SU-DHL-6 (cell line): ENCODE results near the gene JCAD.

Experiments used
- H2AFZ ChIP-seq: fragments of 200-600 bp; sonication (generic); 2 replicates; pipeline ENCODE4 v1.6.1; 2014; ENCODE audit warnings: low read depth, mild to moderate bottlenecking, moderate library complexity, mixed read lengths, antibody characterized with exemption, low read length; ENCODE audit not compliant: severe bottlenecking
- H3F3A ChIP-seq: fragments of 200-600 bp; shearing (Covaris generic); 2 replicates; pipeline ENCODE4 v1.6.0; 2016; ENCODE audit warnings: antibody characterized with exemption, mild to moderate bottlenecking; ENCODE audit not compliant: insufficient read depth
- H3K27ac ChIP-seq: fragments of 200-600 bp; sonication (generic); 2 replicates; pipeline ENCODE4 v1.5.1; 2016; ENCODE audit warnings: low read depth, mild to moderate bottlenecking, low read length, moderate library complexity, mixed read lengths
- H3K27me3 ChIP-seq: fragments of 200-600 bp; sonication (generic), shearing (Covaris generic); 2 replicates; pipeline ENCODE4 v1.6.0; 2014; ENCODE audit warnings: mild to moderate bottlenecking, low read length
- H3K36me3 ChIP-seq: fragments of 200-600 bp; sonication (generic); 2 replicates; pipeline ENCODE4 v1.6.1; 2014; ENCODE audit warnings: mild to moderate bottlenecking, low read length, mixed read lengths
- H3K4me2 ChIP-seq: fragments of 300-600, 200-600 bp; shearing (Covaris generic), sonication (generic); 2 replicates; pipeline ENCODE4 v1.6.0; 2014; ENCODE audit warnings: low read length, low read depth, mild to moderate bottlenecking; ENCODE audit not compliant: poor library complexity, severe bottlenecking
- H3K4me3 ChIP-seq: fragments of 200-600 bp; sonication (generic); 2 replicates; pipeline ENCODE4 v1.5.1; 2014; ENCODE audit warnings: antibody characterized with exemption, low read length, mild to moderate bottlenecking, mixed read lengths; ENCODE audit not compliant: insufficient read depth, poor library complexity, severe bottlenecking
- H3K79me2 ChIP-seq: fragments of 200-600 bp; sonication (generic); 2 replicates; pipeline ENCODE4 v1.6.1; 2014; ENCODE audit warnings: mild to moderate bottlenecking, low read length, moderate library complexity; ENCODE audit not compliant: insufficient read depth
- H3K9ac ChIP-seq: fragments of 200-600 bp; sonication (generic); 2 replicates; pipeline ENCODE4 v1.7.0; 2014; ENCODE audit warnings: mild to moderate bottlenecking, low read length
- H3K9me2 ChIP-seq: fragments of 200-600 bp; sonication (generic); replicated peaks from 2 replicates; pipeline ENCODE4 v1.6.1; 2014; ENCODE audit warnings: low read length; ENCODE audit not compliant: insufficient read depth
- H3K9me3 ChIP-seq: fragments of 200-600 bp; sonication (generic); 2 replicates; pipeline ENCODE4 v1.6.1; 2014; ENCODE audit warnings: low read length, mixed read lengths; ENCODE audit not compliant: insufficient read depth
- H4K20me1 ChIP-seq: fragments of 200-600 bp; sonication (generic); 2 replicates; pipeline ENCODE4 v1.6.1; 2014; ENCODE audit warnings: low read depth, mild to moderate bottlenecking, antibody characterized with exemption, low read length, moderate library complexity, mixed read lengths
- EZH2phosphoT487 ChIP-seq: fragments of 200-600 bp; sonication (generic), shearing (Covaris generic); conservative IDR thresholded peaks from 2 replicates; pipeline ENCODE4 v1.6.1; 2018; ENCODE audit warnings: mild to moderate bottlenecking, antibody characterized with exemption, low read length, moderate library complexity, mixed read lengths
- TF ChIP-seq, protein P1 (sequence below): fragments of 200-600 bp; sonication (generic); IDR thresholded peaks from one replicate; pipeline ENCODE4 v1.5.1; 2017; ENCODE audit warnings: antibody characterized with exemption, mild to moderate bottlenecking, low read length, moderate library complexity; ENCODE audit not compliant: insufficient read depth, poor library complexity, severe bottlenecking

JCAD gene

DNA sequence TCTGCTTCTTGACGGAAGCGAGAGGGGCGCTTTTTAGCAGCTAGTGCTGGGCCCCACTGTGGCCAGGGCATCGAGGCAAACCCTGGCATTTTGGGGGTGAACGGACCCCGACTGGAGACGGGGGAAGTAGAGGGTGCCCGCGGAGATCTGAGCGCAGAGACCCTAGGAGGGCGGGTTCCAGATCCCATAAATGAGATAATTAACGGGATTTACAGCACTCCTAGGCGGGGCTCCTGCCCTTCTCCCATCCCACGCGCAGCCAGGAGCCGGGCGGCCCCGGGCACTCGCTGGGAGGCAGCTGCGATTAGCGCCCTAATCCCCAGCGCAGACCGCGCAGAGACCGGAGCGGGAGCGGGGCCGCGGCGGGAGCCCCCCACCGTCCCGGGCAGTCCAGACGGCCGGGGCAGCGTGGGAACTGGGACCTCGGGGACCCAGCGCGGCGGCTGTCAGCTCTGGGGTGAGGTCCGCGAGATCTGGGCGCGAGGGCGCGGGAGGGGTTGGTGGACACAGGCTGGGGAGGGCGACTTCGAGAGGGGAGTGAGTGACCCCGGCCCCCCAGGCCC lies 735 bp downstream of the JCAD start:
- no peaks in the 10 kb centered on the region for H3K9me2 ChIP-seq
- no peak overlapping the region for H3K4me2 ChIP-seq
- H3K36me3 ChIP-seq: no peaks in the 10 kb centered on the region
- no peak overlapping the region for H2AFZ ChIP-seq
- no peaks in the 10 kb centered on the region for H3F3A ChIP-seq
- no peaks in the 10 kb centered on the region for H4K20me1 ChIP-seq
- no peak for TF ChIP-seq EZH2phosphoT487
- TF ChIP-seq, protein P1, sequence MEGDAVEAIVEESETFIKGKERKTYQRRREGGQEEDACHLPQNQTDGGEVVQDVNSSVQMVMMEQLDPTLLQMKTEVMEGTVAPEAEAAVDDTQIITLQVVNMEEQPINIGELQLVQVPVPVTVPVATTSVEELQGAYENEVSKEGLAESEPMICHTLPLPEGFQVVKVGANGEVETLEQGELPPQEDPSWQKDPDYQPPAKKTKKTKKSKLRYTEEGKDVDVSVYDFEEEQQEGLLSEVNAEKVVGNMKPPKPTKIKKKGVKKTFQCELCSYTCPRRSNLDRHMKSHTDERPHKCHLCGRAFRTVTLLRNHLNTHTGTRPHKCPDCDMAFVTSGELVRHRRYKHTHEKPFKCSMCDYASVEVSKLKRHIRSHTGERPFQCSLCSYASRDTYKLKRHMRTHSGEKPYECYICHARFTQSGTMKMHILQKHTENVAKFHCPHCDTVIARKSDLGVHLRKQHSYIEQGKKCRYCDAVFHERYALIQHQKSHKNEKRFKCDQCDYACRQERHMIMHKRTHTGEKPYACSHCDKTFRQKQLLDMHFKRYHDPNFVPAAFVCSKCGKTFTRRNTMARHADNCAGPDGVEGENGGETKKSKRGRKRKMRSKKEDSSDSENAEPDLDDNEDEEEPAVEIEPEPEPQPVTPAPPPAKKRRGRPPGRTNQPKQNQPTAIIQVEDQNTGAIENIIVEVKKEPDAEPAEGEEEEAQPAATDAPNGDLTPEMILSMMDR: no peak
- no peaks in the 10 kb centered on the region for H3K79me2 ChIP-seq
- H3K27ac ChIP-seq: no peak overlapping the region
- H3K9ac ChIP-seq: no peak overlapping the region
- H3K4me3 ChIP-seq: no peak overlapping the region
- H3K27me3 ChIP-seq: no peaks in the 10 kb centered on the region
- H3K9me3 ChIP-seq: no peaks in the 10 kb centered on the region

DNA sequence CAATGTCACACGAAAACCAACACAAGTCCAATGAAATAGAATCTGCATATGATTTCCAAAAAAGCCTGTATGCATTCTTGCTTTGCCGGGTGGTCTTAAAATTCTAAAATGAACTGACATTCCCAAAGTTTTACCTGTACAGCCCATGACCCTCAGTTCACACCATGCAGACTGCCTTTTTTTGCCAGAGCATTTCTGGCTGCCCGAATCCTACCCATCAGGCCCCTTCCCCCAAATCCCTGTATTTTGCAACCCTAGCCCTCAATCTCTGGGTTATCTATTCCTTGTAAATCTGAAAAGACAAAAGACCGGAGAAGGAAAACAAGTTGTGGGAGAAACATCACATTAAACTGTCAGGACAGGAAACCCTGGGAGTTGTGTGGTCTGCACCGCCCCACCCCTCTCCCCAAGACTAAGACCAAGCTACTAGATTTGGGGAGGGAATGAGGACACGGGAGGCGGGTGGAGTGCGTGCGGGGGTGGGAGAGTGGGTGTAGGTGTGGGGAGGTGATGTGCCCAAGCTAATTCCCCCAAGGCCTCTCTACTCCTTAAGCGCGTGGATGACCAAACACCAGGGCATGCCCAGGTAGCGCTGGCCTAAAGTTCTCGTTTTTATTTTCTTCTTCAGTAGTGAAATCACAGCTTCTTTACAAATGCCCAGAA lies 1.4 kb downstream of the JCAD start:
- H3K9ac ChIP-seq: no peak overlapping the region

DNA sequence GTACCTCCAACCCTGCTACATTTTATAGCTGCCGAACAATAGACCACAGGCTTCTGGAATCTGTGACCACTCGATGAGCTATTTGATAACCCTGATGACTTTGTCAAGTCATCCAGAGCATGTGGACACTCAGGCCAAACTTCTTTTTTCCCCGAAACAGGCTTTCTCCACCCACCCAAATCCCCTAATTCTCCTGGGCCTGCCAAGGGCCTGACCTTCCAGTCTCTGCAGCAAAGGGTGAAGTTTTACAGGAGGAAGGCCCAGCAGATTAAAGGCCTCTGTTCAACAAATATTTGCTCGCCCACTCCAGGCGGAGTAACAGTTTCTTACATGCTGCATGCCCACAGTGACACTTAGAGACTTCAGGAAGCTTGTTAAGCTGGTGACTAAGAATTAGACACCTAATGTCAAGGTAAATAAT lies 2.0 kb downstream of the JCAD start:
- no peaks in the 10 kb centered on the region for H3K79me2 ChIP-seq
- no peak overlapping the region for H3K4me2 ChIP-seq
- H3K36me3 ChIP-seq: no peaks in the 10 kb centered on the region
- no peak overlapping the region for H2AFZ ChIP-seq
- no peak overlapping the region for H3K9ac ChIP-seq
- no peaks in the 10 kb centered on the region for H4K20me1 ChIP-seq
- TF ChIP-seq, protein P1: no peak
- TF ChIP-seq EZH2phosphoT487: no peak
- no peaks in the 10 kb centered on the region for H3K9me2 ChIP-seq
- no peaks in the 10 kb centered on the region for H3F3A ChIP-seq
- no peak overlapping the region for H3K27ac ChIP-seq
- no peak overlapping the region for H3K4me3 ChIP-seq
- no peaks in the 10 kb centered on the region for H3K27me3 ChIP-seq
- H3K9me3 ChIP-seq: no peaks in the 10 kb centered on the region

More for the DNA sequence above, 1.4 kb downstream of the JCAD start:
- H3K4me3 ChIP-seq: no peak overlapping the region
- H3K27me3 ChIP-seq: no peaks in the 10 kb centered on the region
- TF ChIP-seq EZH2phosphoT487: no peak
- TF ChIP-seq, protein P1: no peak
- no peak overlapping the region for H2AFZ ChIP-seq
- no peaks in the 10 kb centered on the region for H4K20me1 ChIP-seq
- no peak overlapping the region for H3K27ac ChIP-seq
- H3K9me2 ChIP-seq: no peaks in the 10 kb centered on the region
- no peaks in the 10 kb centered on the region for H3K79me2 ChIP-seq
- H3F3A ChIP-seq: no peaks in the 10 kb centered on the region
- no peaks in the 10 kb centered on the region for H3K36me3 ChIP-seq
- no peak overlapping the region for H3K4me2 ChIP-seq
- no peaks in the 10 kb centered on the region for H3K9me3 ChIP-seq
